Dermis blood vessel endothelial cell (primary cell): Measurements from ENCODE around the gene SLC22A4. TPM values are rescaled to one million over a fixed set of nuclear protein-coding genes. Genes with fewer than 3 reads are reported as not detected.

Experiments
- total RNA-seq: library from RNA; depleted of rRNA; stranded (reverse); fragments of >200 nt; gene quantifications from 2 replicates; pipeline ENCODE4 v1.2.3, GENCODE V29; 2014

SLC22A4 gene
- total RNA-seq, 1 donor from 2014 or later = 4.8 TPM

Other genes with a start within 250 kb of the SLC22A4 start
- not detected in 2 replicates for gene IL3, start 233.7 kb upstream of the SLC22A4 start, total RNA-seq
- gene CSF2, start 220.6 kb upstream of the SLC22A4 start, total RNA-seq = 0.14 and 0.34 TPM in 2 replicates
- gene P4HA2, start 66.5 kb upstream of the SLC22A4 start, total RNA-seq = 55.7 and 62.8 TPM in 2 replicates
- 31.0 and 51.6 TPM in 2 replicates for gene PDLIM4, start 36.7 kb upstream of the SLC22A4 start, total RNA-seq
- gene SLC22A5, start 75.3 kb downstream of the SLC22A4 start, total RNA-seq = 3.8 and 4.8 TPM in 2 replicates
- 26.4 TPM in 2 replicates for gene IRF1, start 196.4 kb downstream of the SLC22A4 start, total RNA-seq
- gene IL5, start 249.1 kb downstream of the SLC22A4 start, total RNA-seq = not detected in 2 replicates